Activated T-helper 1 cell treated with Interleukin-2 at 50 U/mL for 16 hours (primary cell): ENCODE measurements around the gene ELMOD1.

Experiments
- DNase-seq: peaks from one replicate; pipeline ENCODE4 v3.0.0-alpha.2; 2020; ENCODE audit warnings: low read depth

The ELMOD1 gene

DNA sequence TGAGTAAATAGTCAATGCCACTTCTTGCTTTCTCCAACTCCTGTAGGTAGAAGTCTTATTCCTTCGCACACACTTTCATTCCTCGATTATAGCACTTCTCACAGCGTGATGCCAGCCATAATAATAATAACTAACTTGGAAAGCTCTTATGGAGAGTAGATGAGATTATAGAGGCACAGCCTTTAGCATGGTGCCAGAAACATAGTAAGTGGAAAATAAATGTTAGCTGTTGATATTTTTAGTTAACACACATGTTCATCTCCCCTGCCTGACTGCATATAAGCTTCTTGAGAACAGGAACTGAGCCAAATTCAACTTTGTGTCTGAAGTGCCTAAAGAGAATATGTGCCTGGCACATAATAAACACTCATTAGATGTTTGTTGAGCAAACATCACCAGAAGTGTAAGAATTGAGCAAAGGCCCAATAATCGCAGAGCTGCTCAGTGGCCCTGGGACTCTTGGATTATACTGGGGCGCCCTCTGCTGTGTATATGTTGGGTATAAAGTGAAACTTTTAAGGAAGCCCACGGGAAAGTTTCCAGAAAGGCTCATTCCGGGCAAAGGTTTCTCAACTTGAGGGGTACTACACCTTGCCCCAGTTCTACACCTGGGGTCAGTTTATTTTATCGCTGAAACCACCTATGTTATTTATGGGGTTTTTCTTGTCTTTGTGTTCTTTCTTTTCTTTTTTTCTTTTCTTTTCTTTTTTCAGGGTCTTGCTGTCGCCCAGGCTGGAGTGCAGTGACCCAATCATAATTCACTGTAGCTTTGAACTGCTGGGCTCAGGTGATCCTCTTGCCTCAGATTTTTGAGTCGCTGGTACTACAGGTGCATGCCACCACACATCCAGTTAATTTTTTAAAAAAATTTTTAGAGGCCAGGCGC, 98.6 kb downstream of the ELMOD1 start:
- peak; percentile 16 for DNase-seq

DNA sequence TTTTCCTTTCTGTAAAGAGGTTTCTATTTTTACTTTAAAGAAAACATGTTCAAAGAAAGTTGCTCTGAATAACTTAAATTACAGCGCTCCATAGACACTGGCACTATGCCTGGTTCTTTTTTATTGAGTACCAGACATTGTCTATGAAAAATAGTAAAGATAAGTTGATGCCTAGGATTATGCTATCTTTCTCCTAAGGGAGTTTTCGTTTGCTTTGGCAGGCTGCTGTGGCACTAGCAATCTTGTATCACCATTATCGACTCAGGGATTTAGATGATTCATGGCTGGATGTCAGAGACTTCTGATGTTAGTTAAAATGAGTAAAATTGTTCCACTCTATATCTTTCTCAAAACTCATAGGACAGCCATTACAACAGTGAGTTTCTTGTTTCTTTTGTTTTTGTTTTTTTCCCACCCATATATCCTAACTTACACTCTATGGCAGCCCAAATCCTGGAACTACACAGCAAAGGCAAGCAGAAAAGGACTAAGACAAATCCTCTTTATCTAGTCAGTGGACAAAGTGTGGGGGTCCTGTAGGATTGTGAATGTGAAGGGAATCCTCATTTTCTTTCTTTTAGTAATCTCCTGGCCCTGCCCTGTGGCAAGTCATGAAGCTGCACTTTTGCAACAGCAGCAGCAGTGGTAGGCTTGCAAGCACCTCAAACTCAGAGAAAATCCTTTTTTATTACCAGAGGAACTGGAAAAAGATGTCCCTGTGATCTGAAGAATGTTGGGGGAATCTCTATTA, 100.2 kb downstream of the ELMOD1 start:
- no peak for DNase-seq

DNA sequence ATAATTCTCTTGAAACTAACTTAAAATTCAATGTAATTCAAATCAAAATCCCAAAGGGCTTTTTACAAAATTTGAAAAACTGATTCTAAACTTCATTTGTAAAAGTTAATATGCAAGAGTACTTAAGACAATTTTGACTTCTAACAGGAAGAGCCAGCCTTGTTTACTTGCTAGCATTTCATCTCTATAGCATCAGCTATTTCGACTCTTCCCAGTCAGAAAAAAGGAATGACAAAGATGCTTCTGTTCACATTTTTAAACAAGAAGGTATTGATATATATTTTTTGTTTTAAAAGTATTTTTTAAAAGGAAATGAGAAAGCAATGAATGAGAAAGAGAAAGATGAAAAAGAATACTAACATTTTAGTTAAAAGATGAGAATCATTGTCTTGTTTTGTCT, 104.5 kb downstream of the ELMOD1 start:
- no peak for DNase-seq

DNA sequence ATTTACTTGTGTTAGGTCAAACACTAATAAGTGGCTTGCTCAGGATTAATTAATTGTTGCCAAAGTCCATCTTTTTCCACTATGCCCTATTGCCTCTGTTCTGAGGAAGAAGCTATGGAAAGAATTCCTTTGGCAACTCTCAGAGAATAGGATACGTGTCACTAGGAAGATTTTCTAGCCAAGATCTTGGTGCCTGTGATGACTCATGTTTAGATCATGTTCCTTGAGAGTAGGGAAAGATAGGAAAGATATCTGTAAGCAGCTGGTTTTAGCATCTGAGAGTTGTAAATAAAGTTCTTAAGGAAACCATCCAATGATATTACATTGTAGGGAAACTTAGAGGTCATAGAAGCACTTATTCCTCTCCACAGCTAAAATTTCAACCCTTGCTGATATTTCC, 105.2 kb downstream of the ELMOD1 start:
- no peak for DNase-seq

DNA sequence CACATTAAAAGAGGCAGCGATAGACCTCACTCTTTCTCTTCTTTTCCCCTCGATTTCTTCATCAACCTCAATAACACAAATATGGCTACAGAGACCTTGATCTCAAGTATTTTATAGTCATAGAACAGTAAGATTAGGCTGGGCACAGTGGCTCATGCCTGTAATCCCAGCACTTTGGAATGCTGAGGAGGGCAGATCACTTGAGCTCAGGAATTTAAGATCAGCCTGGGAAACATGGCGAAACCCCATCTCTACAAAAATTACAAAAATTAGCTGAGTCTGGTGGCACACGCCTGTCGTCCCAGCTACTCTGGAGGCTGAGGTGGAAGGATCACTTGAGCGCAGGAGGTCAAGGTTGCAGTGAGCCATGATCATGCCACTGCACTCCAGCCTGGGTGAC, 106.3 kb downstream of the ELMOD1 start:
- DNase-seq, result no peak

DNA sequence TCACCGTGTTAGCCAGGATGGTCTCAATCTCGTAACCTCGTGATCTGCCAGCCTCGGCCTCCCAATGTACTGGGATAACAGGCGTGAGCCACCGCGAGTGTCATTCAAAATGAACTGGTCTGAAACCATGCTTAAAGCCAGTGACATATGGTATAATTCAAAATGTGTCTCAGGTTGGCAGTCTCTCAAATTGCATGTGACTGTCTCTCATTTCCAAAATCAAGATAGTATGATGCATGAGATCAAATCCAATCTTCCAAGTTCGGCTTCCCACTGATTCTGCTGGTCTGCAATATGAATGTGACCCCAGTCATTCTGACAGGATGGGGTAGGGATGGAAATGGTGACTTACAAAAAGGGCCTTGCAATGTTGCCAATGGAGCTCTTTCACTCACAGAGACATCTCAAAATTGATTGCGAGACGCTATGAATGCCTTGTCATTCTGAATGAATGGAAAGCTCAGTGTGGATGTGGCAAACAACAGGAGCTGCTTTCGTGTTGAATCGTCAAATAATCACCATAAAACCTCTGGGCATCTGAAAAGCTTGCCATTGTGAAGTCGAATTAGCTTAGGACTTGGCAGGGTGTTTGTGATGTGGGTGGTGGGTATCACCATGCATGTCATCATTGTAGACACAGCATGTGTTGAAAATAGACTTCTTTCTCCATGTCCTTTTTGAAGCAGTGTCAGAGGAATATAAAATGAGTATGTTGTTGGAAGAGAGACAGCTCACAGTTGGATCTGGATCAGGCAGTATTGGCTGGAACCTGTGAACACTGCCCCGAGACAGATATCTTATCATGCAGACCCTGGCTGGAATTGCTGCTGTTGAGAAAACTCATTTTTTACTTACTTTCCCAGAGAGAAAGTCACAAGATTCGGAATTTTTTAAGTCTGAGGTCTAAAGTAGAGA, 108.7 kb downstream of the ELMOD1 start:
- DNase-seq, result no peak

DNA sequence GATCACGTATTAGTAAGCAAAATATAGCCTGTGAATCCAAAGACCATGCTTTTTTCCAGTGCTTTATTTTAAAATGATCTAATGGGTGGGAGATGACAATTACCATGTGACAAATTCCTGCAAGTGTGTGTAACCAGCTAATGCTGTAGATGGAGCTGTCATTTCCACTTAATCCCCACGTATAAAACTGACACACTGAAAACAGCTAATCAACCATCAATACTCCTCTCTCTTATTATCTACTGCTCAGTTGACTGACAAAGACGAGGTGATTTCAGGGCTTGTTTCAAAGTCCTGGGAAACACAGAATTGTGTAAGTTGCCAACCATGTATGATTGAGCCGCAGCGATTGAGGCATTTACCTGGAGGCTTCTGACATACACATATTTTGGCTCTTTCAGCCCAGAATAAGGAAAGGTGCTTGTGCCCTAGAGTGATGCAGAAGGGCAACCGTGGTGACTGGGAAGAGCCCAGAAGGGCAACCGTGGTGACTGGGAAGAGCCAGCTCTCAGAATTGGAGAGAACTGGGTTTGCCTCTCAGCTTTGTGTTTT, 111.2 kb downstream of the ELMOD1 start:
- no peak for DNase-seq

DNA sequence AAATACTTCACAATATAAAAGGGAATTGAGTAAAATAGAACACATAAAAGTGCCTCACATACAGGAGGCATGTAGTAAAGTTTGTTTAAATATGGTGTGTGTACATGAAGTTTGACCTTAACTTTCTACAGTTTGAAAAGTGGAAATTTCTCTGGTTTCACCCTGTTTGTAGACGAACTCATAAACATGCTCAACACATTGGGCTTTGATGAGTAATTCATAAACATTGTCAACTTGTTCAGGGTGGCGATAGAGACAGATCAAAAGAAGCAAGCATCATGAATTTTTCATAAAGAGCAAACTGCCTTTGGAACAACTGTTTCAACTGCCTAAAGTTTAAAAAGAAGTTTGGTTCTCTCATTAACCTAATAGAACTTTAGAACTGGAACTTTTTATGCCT, 111.8 kb downstream of the ELMOD1 start:
- no peak for DNase-seq

DNA sequence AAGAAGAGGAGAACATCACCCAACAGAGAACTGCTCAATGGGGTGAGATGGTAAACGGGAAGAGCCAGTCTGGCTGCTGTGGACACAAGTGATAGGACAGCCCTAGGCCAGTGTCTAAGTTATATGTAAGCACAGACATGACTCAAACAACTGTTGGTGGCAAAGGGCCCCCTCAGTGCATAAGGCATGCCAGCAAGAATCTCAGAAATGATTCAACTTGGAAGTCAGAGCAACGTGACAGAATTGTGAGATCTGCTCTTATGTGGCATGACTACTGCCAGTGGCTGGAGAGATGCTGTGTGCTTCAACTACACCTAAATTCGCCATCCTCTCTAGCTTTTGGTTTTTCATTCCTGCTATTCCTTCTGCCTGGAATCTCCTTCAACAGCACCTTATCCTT, 113.5 kb downstream of the ELMOD1 start:
- no peak for DNase-seq

DNA sequence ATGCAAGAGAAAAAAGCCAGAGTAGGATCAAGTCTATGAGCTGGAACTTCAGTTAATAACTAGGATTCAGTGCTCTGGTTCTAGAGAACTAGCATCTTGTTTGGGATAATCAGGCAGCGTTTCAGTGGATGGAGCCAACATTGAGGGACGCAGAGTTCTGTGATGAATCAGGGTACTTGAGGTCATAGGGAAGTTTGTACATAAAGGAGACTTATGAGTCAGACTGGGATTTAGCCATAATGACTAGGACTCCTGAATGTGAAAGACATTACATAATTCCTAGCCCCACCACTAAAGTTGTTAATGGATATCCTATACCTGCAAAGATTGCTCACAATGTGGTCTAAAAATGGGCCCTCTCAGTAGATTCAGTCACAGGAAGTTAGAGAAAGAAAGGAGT, 114.1 kb downstream of the ELMOD1 start:
- DNase-seq, result no peak

DNA sequence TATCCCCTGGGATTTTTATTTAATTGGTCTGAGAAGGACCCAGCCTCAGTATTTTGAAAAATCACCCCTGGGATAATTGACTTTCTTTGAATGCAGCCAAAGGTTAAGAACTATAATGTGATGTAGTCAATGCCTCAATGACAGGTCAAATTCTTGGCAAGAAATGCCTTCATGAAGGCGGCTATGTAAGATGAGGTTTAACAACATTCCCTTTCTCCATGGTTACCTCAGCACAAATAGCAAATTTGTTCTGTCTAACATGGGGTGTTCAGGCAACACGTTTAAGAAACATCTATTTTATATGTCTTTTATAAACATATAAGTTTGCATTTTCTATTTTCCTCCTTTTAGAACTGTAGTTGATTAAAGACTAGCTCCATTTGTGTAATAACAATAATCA, 115.6 kb downstream of the ELMOD1 start:
- DNase-seq, result no peak

DNA sequence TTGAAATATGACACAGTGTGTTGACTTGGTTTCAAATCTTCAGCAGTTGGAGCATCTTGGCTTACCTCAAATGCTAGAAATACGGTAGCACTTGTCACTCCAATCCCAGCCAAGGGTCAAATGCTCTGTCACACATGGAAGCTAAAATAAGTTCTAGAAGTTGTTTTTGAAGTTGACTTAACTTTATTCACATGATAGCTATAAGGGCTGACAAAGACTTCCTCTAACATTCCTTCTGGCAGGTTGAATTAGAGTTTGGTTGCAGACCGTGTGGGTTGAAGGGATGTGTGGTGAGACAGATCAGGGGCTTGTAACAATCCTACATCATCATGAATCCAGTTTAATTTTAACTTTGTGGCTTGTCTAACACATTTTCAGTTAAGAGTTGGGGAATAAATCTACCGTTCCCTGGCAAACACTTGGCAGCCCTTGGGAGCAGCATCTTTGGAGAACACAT, 116.3 kb downstream of the ELMOD1 start:
- no peak for DNase-seq

DNA sequence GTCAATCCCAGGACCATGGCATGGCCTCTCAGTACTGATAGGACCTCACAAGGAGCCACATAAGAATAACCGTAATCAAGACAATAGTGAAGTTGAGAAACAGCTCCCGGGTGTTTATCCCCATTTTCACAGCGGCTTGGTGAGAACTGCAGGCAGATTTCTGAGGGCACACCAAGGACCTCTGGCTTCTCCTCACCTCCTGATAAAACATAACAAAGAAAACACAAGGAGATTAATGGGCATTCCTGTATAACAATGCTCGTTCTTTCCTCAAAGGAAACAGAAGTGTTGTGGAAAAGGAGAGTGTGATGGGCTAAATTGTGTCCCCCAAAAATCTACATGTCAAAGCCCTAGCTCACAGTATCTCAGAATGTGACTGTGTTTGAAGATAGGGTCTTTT, 116.9 kb downstream of the ELMOD1 start:
- DNase-seq, result no peak

DNA sequence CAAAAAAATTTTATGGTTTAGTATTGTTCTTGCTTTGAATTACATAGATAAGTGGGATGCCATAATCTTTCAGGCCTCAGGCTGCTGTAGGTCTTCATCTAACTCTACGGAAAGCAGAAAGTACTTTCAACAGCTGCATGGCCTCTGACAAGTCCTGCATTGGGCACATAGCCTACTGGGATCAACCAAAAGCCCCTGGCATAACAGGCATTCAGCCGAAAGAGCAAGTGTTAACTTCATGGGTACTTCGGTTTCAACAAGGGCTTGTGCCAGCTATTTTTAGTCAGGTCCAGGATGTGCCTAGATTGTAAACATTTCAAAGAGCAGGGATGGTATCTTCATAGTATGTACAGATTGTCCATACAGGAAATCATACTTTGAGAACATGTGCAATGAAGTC, 117.8 kb downstream of the ELMOD1 start:
- no peak for DNase-seq

DNA sequence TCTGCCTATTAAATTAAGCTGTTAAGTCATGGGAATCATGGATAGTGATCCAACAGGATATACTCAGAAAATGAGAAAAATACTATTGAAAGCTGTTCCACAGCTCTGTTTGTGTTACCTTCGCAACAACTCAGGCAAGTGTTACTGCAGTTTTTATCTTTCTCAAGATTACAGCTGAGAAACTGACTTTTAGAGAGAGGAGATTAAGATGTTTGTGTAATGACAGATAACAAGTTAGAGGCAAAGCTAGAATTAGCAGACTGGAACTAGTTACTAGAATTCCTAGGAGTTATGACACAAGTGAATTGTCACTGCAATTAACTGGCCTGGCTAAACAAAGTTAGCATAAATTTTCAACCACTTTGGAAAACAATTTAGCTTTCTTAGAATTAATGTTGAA, 119.4 kb downstream of the ELMOD1 start:
- no peak for DNase-seq

DNA sequence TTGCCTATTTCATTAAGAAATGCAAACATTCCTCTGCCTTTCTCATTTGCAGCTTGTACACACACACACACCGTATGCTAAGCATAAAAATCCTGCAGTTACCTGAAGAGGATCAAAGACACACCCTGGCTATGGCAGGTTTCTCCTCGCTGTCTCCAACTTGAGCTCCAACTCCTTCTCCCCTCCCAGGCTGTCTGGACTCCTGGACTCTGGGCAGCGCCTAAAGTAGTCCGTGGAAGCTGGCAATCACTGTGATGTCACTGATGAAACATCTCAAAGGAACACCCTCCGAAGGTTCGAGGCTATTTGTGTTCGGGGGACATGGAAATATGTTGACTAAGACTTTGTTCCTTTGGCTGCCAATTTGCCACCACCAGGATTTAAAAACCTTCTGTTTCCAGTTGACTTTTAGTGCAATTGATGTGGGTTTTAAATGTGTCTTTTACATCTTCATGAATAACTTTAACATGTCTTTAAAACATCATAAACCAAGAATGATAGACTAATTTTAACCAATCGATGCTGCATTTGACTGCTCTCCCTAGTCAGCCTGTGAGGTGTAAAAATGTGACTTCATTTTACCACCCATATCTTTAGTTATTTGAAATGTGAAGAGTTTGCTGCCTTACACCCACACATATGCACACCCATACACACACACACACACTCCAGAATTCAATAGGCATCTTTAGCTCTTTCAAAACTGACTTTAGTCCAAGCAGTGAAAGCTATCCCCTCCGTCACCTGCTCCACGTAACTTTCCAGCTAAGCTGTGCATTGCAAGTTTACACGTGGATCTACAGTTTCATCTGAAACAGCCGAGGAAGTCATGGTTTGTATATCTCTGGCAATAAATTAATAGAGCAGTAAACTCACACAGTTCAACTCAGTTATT, 121.2 kb downstream of the ELMOD1 start, which contains the start of gene SLN:
Gene SLN, minus strand, starts transcription at position 196 of the 895 bp plus-strand sequence.
- no peak for DNase-seq

DNA sequence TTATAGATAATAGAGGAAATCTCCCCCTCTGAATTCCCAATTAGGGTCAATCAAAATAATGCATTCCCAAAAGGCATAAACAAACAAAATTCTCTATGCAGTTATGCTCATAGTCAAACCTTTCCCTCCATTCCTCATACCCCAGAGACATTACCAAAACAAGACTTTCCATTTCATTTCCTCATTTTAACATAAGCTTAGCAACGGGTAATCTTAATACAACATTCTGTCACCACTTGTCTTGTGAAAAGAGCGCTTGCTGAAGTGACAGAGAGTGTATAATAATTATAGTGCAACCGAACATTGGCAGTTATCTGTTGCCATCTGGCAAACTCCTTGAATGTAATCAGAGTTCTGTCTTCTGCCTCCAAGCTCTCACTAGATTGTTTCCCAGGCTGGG, 122.1 kb downstream of the ELMOD1 start:
- no peak for DNase-seq
